ENCODE results near the gene CCDC150. TPM values are rescaled to one million over a fixed set of nuclear protein-coding genes. Genes with fewer than 3 reads are reported as not detected.

The CCDC150 gene
- total RNA-seq, 1 experiment from 2014 or later, result 19.0 TPM

DNA sequence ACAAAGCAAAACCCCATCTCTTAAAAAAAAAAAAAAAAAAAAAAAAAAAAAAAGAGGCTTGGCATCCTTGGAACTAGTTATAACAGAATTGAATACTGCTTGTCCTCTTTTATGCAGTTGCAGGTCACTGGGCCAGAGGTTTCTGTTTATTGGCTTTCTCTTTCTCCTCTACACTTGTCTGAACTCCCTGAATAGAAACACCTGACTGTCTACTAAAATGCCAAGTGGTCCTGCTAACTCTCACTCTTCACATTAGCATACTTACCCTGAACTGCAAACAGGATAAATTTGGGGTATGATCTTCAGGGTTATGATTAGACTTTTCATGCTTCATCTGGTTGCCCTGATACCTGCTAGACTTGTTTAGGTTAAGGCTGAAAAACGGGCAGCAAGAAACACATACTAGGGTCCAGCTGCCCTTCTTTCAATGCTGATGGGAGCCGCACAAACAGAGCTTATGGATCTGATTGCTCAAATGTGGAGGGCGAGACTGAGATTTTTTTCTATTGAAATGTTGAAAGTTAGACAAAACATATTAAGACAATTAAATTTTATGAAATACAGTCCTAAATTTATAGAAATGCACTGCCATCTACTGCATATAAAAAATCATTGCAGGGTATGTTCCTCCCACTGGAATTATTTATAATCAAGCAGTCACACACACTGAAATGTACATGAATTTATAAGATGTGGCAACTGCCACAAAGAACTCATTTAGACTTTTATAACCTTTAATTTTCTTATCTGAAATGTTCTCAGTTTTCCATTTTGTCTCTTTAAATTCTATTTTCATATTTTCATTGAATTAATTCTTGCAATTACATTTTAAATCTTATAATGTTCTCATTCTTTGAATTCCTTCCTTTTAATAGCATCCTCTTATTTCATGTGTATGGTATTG lies 119.2 kb downstream of the CCDC150 start:
- no peaks in the 10 kb centered on the region for H3K27me3 ChIP-seq (ENCODE audit: control insufficient read depth, insufficient read depth, low read length)
- no TSS peak for BruUV-seq (replicated peaks)
- in situ Hi-C loops (cut with HindIII; ENCODE audit: low pct_unique_long_range_greater_than_20kb, low sequenced_read_pairs) (no loop called here), intact Hi-C loops (cut with micrococcal nuclease; ENCODE audit: unreplicated experiment) (loop anchor here (10.0 kb wide), 2 partner anchors 164 to 674 kb away; partner anchors contain the start of gene HECW2)
- ChIA-PET CTCF (interaction anchor here (0.5 to 1.8 kb wide), 5 partner anchors 8 to 615 kb away, joined by 3 to 9 read pairs (median 6); no protein-coding TSS in a partner anchor), POLR2A (no interaction called here)
- no peaks in the 10 kb centered on the region for H3K4me1 ChIP-seq (ENCODE audit: control insufficient read depth, insufficient read depth, low read length)
- H3K4me3 ChIP-seq (ENCODE audit: low read depth in 2 of 2, low read length in 2 of 2), result no peak overlapping the region
- DNase-seq (ENCODE audit: low read depth, low spot score), result no peak
- H3K36me3 ChIP-seq (ENCODE audit: control insufficient read depth, insufficient read depth, low read length), result no peaks in the 10 kb centered on the region; the same call in 1 of the 2 replicates
- no peak overlapping the region for H3K27ac ChIP-seq (ENCODE audit: low read length)
- no peak for ATAC-seq
- H3K9me3 ChIP-seq (ENCODE audit: control insufficient read depth, insufficient read depth, low read depth, low read length), result no peaks in the 10 kb centered on the region
- TF ChIP-seq SIN3A (IDR thresholded peaks at IDR 0.05; ENCODE audit: borderline replicate concordance, insufficient read depth, low read depth, low read length) (no peak), POLR2AphosphoS5 (IDR thresholded peaks at IDR 0.05; ENCODE audit: low read depth, low read length) (no peak), TCF7L2 (IDR thresholded peaks at IDR 0.05; ENCODE audit: low read depth, low read length) (no peak)
- TF ChIP-seq, protein P1, sequence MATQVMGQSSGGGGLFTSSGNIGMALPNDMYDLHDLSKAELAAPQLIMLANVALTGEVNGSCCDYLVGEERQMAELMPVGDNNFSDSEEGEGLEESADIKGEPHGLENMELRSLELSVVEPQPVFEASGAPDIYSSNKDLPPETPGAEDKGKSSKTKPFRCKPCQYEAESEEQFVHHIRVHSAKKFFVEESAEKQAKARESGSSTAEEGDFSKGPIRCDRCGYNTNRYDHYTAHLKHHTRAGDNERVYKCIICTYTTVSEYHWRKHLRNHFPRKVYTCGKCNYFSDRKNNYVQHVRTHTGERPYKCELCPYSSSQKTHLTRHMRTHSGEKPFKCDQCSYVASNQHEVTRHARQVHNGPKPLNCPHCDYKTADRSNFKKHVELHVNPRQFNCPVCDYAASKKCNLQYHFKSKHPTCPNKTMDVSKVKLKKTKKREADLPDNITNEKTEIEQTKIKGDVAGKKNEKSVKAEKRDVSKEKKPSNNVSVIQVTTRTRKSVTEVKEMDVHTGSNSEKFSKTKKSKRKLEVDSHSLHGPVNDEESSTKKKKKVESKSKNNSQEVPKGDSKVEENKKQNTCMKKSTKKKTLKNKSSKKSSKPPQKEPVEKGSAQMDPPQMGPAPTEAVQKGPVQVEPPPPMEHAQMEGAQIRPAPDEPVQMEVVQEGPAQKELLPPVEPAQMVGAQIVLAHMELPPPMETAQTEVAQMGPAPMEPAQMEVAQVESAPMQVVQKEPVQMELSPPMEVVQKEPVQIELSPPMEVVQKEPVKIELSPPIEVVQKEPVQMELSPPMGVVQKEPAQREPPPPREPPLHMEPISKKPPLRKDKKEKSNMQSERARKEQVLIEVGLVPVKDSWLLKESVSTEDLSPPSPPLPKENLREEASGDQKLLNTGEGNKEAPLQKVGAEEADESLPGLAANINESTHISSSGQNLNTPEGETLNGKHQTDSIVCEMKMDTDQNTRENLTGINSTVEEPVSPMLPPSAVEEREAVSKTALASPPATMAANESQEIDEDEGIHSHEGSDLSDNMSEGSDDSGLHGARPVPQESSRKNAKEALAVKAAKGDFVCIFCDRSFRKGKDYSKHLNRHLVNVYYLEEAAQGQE (IDR thresholded peaks at IDR 0.05; ENCODE audit: insufficient read depth in 1 of 2, low read depth in 2 of 2, low read length in 1 of 2), result no peak
- TF ChIP-seq, protein P2, sequence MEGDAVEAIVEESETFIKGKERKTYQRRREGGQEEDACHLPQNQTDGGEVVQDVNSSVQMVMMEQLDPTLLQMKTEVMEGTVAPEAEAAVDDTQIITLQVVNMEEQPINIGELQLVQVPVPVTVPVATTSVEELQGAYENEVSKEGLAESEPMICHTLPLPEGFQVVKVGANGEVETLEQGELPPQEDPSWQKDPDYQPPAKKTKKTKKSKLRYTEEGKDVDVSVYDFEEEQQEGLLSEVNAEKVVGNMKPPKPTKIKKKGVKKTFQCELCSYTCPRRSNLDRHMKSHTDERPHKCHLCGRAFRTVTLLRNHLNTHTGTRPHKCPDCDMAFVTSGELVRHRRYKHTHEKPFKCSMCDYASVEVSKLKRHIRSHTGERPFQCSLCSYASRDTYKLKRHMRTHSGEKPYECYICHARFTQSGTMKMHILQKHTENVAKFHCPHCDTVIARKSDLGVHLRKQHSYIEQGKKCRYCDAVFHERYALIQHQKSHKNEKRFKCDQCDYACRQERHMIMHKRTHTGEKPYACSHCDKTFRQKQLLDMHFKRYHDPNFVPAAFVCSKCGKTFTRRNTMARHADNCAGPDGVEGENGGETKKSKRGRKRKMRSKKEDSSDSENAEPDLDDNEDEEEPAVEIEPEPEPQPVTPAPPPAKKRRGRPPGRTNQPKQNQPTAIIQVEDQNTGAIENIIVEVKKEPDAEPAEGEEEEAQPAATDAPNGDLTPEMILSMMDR (IDR thresholded peaks at IDR 0.05), result peak; percentile 58; the same call in 1 of the 2 replicates

DNA sequence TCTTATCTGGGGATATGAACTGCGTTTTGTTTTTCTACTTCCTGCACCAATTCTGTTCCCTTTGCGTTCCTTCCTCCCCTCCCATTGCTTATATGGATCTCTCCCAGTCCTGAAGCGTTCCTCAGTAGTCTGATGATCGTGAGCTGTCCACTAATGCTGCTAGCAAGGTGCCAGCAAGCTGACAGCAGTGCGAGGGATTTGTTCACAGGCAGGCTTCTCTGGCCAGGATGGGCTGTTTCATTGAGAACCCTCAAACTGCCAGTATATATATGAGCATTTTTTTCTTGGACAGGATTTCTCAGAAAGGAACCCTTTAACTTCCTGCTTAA lies 119.8 kb downstream of the CCDC150 start:
- Histone ChIP-seq H3K4me3 (ENCODE audit: low read depth in 2 of 2, low read length in 2 of 2) (no peak overlapping the region), H3K4me1 (ENCODE audit: control insufficient read depth, insufficient read depth, low read length) (no peaks in the 10 kb centered on the region), H3K27ac (ENCODE audit: low read length) (no peak overlapping the region), H3K27me3 (ENCODE audit: control insufficient read depth, insufficient read depth, low read length) (no peaks in the 10 kb centered on the region), H3K9me3 (ENCODE audit: control insufficient read depth, insufficient read depth, low read depth, low read length) (no peaks in the 10 kb centered on the region), H3K36me3 (ENCODE audit: control insufficient read depth, insufficient read depth, low read length) (peaks cover 4% of the 10 kb centered on the region)
- DNase-seq (ENCODE audit: low read depth, low spot score) (no peak), ATAC-seq (peak; percentile 71; the same call in 1 of the 2 replicates)
- no TSS peak for BruUV-seq (replicated peaks)
- POLR2A ChIA-PET, result no interaction called here
- TF ChIP-seq, protein P2 (IDR thresholded peaks at IDR 0.05), result no peak
- TF ChIP-seq POLR2AphosphoS5 (IDR thresholded peaks at IDR 0.05; ENCODE audit: low read depth, low read length) (no peak), TCF7L2 (IDR thresholded peaks at IDR 0.05; ENCODE audit: low read depth, low read length) (no peak), SIN3A (IDR thresholded peaks at IDR 0.05; ENCODE audit: borderline replicate concordance, insufficient read depth, low read depth, low read length) (no peak)
- TF ChIP-seq, protein P1 (IDR thresholded peaks at IDR 0.05; ENCODE audit: insufficient read depth in 1 of 2, low read depth in 2 of 2, low read length in 1 of 2), result no peak
- in situ Hi-C loops (cut with HindIII; ENCODE audit: low pct_unique_long_range_greater_than_20kb, low sequenced_read_pairs), result no loop called here
- intact Hi-C loops (cut with micrococcal nuclease; ENCODE audit: unreplicated experiment), result loop anchor here (10.0 kb wide), 2 partner anchors 165 to 675 kb away; partner anchors contain the start of gene HECW2
- CTCF ChIA-PET, result interaction anchor here (0.8 to 1.8 kb wide), 2 partner anchors 8 to 461 kb away, joined by 3 to 6 read pairs; no protein-coding TSS in a partner anchor

All from Panc1 (cell line).